Thyroid gland (tissue), 4 donors: Measurements from ENCODE around the gene C5orf46. TPM values are rescaled to one million over a fixed set of nuclear protein-coding genes. Genes with fewer than 3 reads are reported as not detected.

Source experiments
- DNase-seq, 2 donors: peaks; one replicate each; pipeline ENCODE4 v3.0.0-alpha.2; 2019
- H3K27ac ChIP-seq, 3 donors: fragments of 200-600 bp; sonication (generic); 1 replicate in 2 of 3; 2 replicates in 1 of 3; pipeline ENCODE4 v1.5.1; 2016 to 2019; ENCODE audit warnings: mild to moderate bottlenecking in 1 of 3, moderate library complexity in 1 of 3
- H3K27me3 ChIP-seq: fragments of 200-600 bp; sonication (generic); one replicate; pipeline ENCODE4 v1.5.1; 2019
- H3K36me3 ChIP-seq, 2 donors: fragments of 200-600 bp; sonication (generic); one replicate each; pipeline ENCODE4 v1.5.1; 2016 to 2019
- H3K4me1 ChIP-seq, 2 donors: fragments of 200-600 bp; sonication (generic); one replicate each; pipeline ENCODE4 v1.5.1; 2017 to 2019
- H3K4me3 ChIP-seq, 3 donors: fragments of 200-600 bp; sonication (generic); replicated peaks in 1 of 3; 1 replicate in 2 of 3; 2 replicates in 1 of 3; pipeline ENCODE4 v1.5.1; 2016; ENCODE audit warnings: mild to moderate bottlenecking in 1 of 3
- H3K9me3 ChIP-seq: fragments of 200-600 bp; sonication (generic); one replicate; pipeline ENCODE4 v1.5.1; 2017
- CTCF ChIP-seq, 6 experiments: fragments of 200-600 bp in 3 of 6; fragments of 450-650 bp in 3 of 6; sonication (generic) in 3 of 6; IDR thresholded peaks; one replicate each; pipeline ENCODE4 v1.5.1; 2016 to 2019; ENCODE audit warnings: antibody characterized with exemption in 6 of 6, mild to moderate bottlenecking in 2 of 6, inconsistent platforms in 1 of 6, moderate library complexity in 1 of 6
- POLR2A ChIP-seq, 2 donors: fragments of 450-650 bp; IDR thresholded peaks; one replicate each; pipeline ENCODE4 v1.6.1; 2017; ENCODE audit warnings: antibody characterized with exemption in 2 of 2, mild to moderate bottlenecking in 2 of 2, moderate library complexity in 1 of 2
- WGBS, 2 donors: methylation state at CpG; one replicate each; pipeline ENCODE4 v1.1.5; 2017; 5-methylcytosine and 5-hydroxymethylcytosine counted together
- intact Hi-C: fragments of 100-400 bp; cut with DNase I; formaldehyde crosslinking; loops from one replicate; pipeline ENCODE4 v1.15.1; 2023
- total RNA-seq, 4 donors: library from RNA; depleted of rRNA; stranded (reverse); fragments of >200 nt; gene quantifications; one replicate each; pipeline ENCODE4 v1.2.3, GENCODE V29; 2016

Gene C5orf46
- total RNA-seq, 4 donors from 2014 or later: not detected

GRCh38 chr5:147854331-147854730, 52.0 kb downstream of the C5orf46 start:
- intact Hi-C loops: loop anchor here (10.0 kb wide), 1 partner anchor 80 kb away; no protein-coding TSS in a partner anchor
- Histone ChIP-seq H3K27ac (no peak overlapping the region), H3K9me3 (no peaks in the 10 kb centered on the region), H3K36me3 (no peaks in the 10 kb centered on the region), H3K4me3 (no peak overlapping the region), H3K27me3 (no peaks in the 10 kb centered on the region), H3K4me1 (no peaks in the 10 kb centered on the region)
- whole genome bisulfite sequencing, 2 donors: 66 to 87% methylated on average over 3 of the region's 3 CpGs
- TF ChIP-seq CTCF (IDR thresholded peaks at IDR 0.05): no peak
- no peak for TF ChIP-seq POLR2A (IDR thresholded peaks at IDR 0.05)
- no peak for DNase-seq

- no peak for DNase-seq
- intact Hi-C loops: loop anchor here (10.0 kb wide), 1 partner anchor 81 kb away; no protein-coding TSS in a partner anchor
- no peak overlapping the region for H3K4me3 ChIP-seq
- H3K9me3 ChIP-seq: no peaks in the 10 kb centered on the region
- H3K27me3 ChIP-seq: no peaks in the 10 kb centered on the region
- H3K4me1 ChIP-seq: no peaks in the 10 kb centered on the region
- 74 to 79% methylated on average over 3 of the region's 3 CpGs for WGBS, 2 donors
- no peaks in the 10 kb centered on the region for H3K36me3 ChIP-seq
- no peak overlapping the region for H3K27ac ChIP-seq
- no peak for TF ChIP-seq CTCF (IDR thresholded peaks at IDR 0.05)
- no peak for TF ChIP-seq POLR2A (IDR thresholded peaks at IDR 0.05)
These were observed 52.9 kb downstream of the C5orf46 start for GRCh38 chr5:147853372-147853987.

DNA sequence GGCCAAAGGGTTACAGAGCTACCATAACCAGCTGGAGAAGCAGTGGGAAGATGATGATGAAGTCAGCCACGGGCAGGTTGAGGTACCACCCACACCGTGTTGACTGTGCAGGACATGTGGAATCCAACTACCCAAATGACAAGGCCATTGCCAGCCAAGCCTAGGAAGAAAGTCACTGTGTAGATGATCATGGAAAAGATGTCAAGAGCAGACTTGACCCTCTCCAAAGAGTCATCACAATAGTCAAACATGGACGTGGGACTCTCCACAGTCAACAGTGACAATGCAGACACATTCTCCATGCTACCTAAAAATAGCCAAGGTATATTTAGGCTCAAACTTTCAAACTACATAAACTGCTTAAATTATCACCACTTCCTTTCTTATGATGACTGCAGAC, 54.0 kb downstream of the C5orf46 start:
- Histone ChIP-seq H3K27me3 (no peaks in the 10 kb centered on the region), H3K9me3 (no peaks in the 10 kb centered on the region), H3K27ac (no peak overlapping the region), H3K4me1 (no peaks in the 10 kb centered on the region), H3K4me3 (no peak overlapping the region), H3K36me3 (no peaks in the 10 kb centered on the region)
- intact Hi-C loops: loop anchor here (10.0 kb wide), 1 partner anchor 82 kb away; no protein-coding TSS in a partner anchor
- no peak for TF ChIP-seq CTCF (IDR thresholded peaks at IDR 0.05)
- no peak for TF ChIP-seq POLR2A (IDR thresholded peaks at IDR 0.05)
- DNase-seq: no peak
- 69 to 86% methylated on average over 3 of the region's 3 CpGs for WGBS, 2 donors

- H3K36me3 ChIP-seq: no peaks in the 10 kb centered on the region
- no peak for DNase-seq
- H3K27ac ChIP-seq: no peak overlapping the region
- intact Hi-C loops: loop anchor here (10.0 kb wide), 1 partner anchor 83 kb away; no protein-coding TSS in a partner anchor
- H3K9me3 ChIP-seq: no peaks in the 10 kb centered on the region
- no peaks in the 10 kb centered on the region for H3K4me1 ChIP-seq
- no peaks in the 10 kb centered on the region for H3K27me3 ChIP-seq
- 87 to 100% methylated on average over 3 of the region's 3 CpGs for WGBS, 2 donors
- TF ChIP-seq POLR2A (IDR thresholded peaks at IDR 0.05): no peak
- TF ChIP-seq CTCF (IDR thresholded peaks at IDR 0.05): no peak
- H3K4me3 ChIP-seq: no peak overlapping the region
These were observed 54.8 kb downstream of the C5orf46 start for GRCh38 chr5:147851578-147851977.

DNA sequence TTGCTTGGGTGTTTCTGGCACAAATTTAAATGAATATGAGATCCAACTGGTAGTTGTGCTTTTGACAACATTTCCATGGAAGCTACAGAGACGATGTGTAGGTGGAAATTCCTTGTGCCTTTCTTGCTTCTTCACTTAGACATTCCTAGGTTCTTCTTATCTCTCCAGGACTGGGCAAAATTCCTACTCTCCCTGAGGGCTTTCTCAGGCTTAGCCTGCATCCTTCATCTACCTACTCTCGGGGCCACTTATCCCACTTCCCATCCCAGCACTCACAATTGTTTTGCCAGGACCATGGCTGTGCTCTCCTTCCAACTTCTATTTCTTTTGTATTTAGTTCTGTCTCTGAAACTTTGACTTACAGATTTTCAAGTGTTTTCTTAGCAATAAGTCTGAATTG, 57.1 kb downstream of the C5orf46 start:
- H3K27ac ChIP-seq: no peak overlapping the region
- H3K4me1 ChIP-seq: no peaks in the 10 kb centered on the region
- H3K9me3 ChIP-seq: no peaks in the 10 kb centered on the region
- no peak overlapping the region for H3K4me3 ChIP-seq
- WGBS, 2 donors: 45 to 56% methylated on average over 2 of the region's 2 CpGs
- H3K27me3 ChIP-seq: no peaks in the 10 kb centered on the region
- DNase-seq: no peak
- no peaks in the 10 kb centered on the region for H3K36me3 ChIP-seq
- TF ChIP-seq POLR2A (IDR thresholded peaks at IDR 0.05): no peak
- no peak for TF ChIP-seq CTCF (IDR thresholded peaks at IDR 0.05)
- intact Hi-C loops: no loop called here
